SU-DHL-6 (cell line): Measurements from ENCODE around the gene PARVB.

Source experiments
- EZH2phosphoT487 ChIP-seq: fragments of 200-600 bp; sonication (generic), shearing (Covaris generic); conservative IDR thresholded peaks from 2 replicates; pipeline ENCODE4 v1.6.1; 2018; ENCODE audit warnings: mild to moderate bottlenecking, antibody characterized with exemption, low read length, moderate library complexity, mixed read lengths
- TF ChIP-seq, protein P1 (sequence below): fragments of 200-600 bp; sonication (generic); IDR thresholded peaks from one replicate; pipeline ENCODE4 v1.5.1; 2017; ENCODE audit warnings: antibody characterized with exemption, mild to moderate bottlenecking, low read length, moderate library complexity; ENCODE audit not compliant: insufficient read depth, poor library complexity, severe bottlenecking

GRCh38 chr22:44155115-44155514 lies 131.0 kb downstream of the PARVB start:
- TF ChIP-seq, protein P1, sequence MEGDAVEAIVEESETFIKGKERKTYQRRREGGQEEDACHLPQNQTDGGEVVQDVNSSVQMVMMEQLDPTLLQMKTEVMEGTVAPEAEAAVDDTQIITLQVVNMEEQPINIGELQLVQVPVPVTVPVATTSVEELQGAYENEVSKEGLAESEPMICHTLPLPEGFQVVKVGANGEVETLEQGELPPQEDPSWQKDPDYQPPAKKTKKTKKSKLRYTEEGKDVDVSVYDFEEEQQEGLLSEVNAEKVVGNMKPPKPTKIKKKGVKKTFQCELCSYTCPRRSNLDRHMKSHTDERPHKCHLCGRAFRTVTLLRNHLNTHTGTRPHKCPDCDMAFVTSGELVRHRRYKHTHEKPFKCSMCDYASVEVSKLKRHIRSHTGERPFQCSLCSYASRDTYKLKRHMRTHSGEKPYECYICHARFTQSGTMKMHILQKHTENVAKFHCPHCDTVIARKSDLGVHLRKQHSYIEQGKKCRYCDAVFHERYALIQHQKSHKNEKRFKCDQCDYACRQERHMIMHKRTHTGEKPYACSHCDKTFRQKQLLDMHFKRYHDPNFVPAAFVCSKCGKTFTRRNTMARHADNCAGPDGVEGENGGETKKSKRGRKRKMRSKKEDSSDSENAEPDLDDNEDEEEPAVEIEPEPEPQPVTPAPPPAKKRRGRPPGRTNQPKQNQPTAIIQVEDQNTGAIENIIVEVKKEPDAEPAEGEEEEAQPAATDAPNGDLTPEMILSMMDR = no peak
- no peak for TF ChIP-seq EZH2phosphoT487
